ENCODE results near the gene TCF25.

The TCF25 gene

GRCh38 chr16:89960966-89961365, 87.6 kb downstream of the TCF25 start:
- Histone ChIP-seq H3K36me3 (ENCODE audit: control insufficient read depth, insufficient read depth, low read length) (peaks cover 1% of the 10 kb centered on the region), H2BK15ac (replicated peaks; ENCODE audit: low read depth) (no peak overlapping the region), H3K27ac (ENCODE audit: low read depth, low read length) (no peak overlapping the region), H3K4me2 (ENCODE audit: low read length) (no peak overlapping the region), H3K56ac (ENCODE audit: low read length) (no peak overlapping the region), H2BK5ac (ENCODE audit: low read length) (no peak overlapping the region), H4K5ac (ENCODE audit: low read length) (no peak overlapping the region), H3K4me3 (ENCODE audit: low read length) (no peak overlapping the region), H3K23ac (ENCODE audit: low read length) (no peak overlapping the region), H3K18ac (ENCODE audit: low read length) (no peak overlapping the region), H3K79me2 (ENCODE audit: control insufficient read depth, insufficient read depth, low read length) (no peaks in the 10 kb centered on the region), H3K4ac (ENCODE audit: low read depth, low read length) (no peak overlapping the region), H3K79me1 (ENCODE audit: low read length) (no peaks in the 10 kb centered on the region), H3K4me1 (ENCODE audit: control insufficient read depth, low read depth, low read length) (no peaks in the 10 kb centered on the region), H2BK120ac (ENCODE audit: low read depth, low read length) (no peak overlapping the region), H2AK5ac (ENCODE audit: low read length) (no peak overlapping the region), H3K9ac (ENCODE audit: low read length) (no peak overlapping the region), H3K27me3 (ENCODE audit: insufficient read depth, low read length, poor library complexity) (no peaks in the 10 kb centered on the region), H4K8ac (ENCODE audit: low read depth, low read length) (no peak overlapping the region)
- DNase-seq = no peak
- no CpG with 5 or more reads among the region's 13 CpGs for WGBS (ENCODE audit: extremely low coverage, insufficient coverage, low lambda C conversion rate)
